Lung (tissue), 12 donors: Measurements from ENCODE around the gene TMEM132C. TPM values are rescaled to one million over a fixed set of nuclear protein-coding genes. Genes with fewer than 3 reads are reported as not detected.
"Not testable (repeated sequence)": the region's sequence is repeated elsewhere in the genome, so short reads cannot be mapped to it uniquely, and the experiment has no call there.

ENCODE experiments used
- ATAC-seq: fragments of 200-7000 bp; cut with Tn5 transposase; one replicate; pipeline ENCODE4 v1.9.1; 2020; ENCODE audit warnings: moderate number of reproducible peaks; ENCODE audit not compliant: insufficient read depth, low FRiP score
- DNase-seq, 3 donors: peaks; one replicate each; pipeline ENCODE4 v3.0.0-alpha.2; 2013 to 2017
- H3K27ac ChIP-seq, 2 donors: one replicate each; pipeline ENCODE4 v1.5.1; 2013; ENCODE audit warnings: mild to moderate bottlenecking in 2 of 2, moderate library complexity in 2 of 2, control low read depth in 1 of 2, inconsistent platforms in 1 of 2, low read depth in 1 of 2, low read length in 1 of 2
- H3K27me3 ChIP-seq, 3 donors: one replicate each; pipeline ENCODE4 v1.5.1; 2013; ENCODE audit warnings: low read length in 2 of 3; ENCODE audit not compliant: control insufficient read depth in 3 of 3, insufficient read depth in 3 of 3
- H3K36me3 ChIP-seq, 4 donors: one replicate each; pipeline ENCODE4 v1.5.1; 2013; ENCODE audit warnings: low read length in 4 of 4, mild to moderate bottlenecking in 1 of 4, moderate library complexity in 1 of 4; ENCODE audit not compliant: control insufficient read depth in 4 of 4, insufficient read depth in 4 of 4
- H3K4me1 ChIP-seq, 5 donors: one replicate each; pipeline ENCODE4 v1.5.1; 2013; ENCODE audit warnings: low read length in 5 of 5, mild to moderate bottlenecking in 2 of 5, moderate library complexity in 1 of 5; ENCODE audit not compliant: control insufficient read depth in 5 of 5, insufficient read depth in 5 of 5
- H3K4me3 ChIP-seq: one replicate; pipeline ENCODE4 v1.5.1; 2013; ENCODE audit warnings: mild to moderate bottlenecking, control low read depth, moderate library complexity
- H3K9ac ChIP-seq, 2 donors: one replicate each; pipeline ENCODE4 v1.5.1; 2013; ENCODE audit warnings: low read length in 2 of 2, control low read depth in 1 of 2; ENCODE audit not compliant: insufficient read depth in 1 of 2
- H3K9me3 ChIP-seq, 4 donors: one replicate each; pipeline ENCODE4 v1.5.1; 2013; ENCODE audit warnings: low read length in 3 of 4, mild to moderate bottlenecking in 1 of 4, moderate library complexity in 1 of 4; ENCODE audit not compliant: control insufficient read depth in 4 of 4, insufficient read depth in 3 of 4
- WGBS, 2 donors: extraction: QIAGEN DNeasy Blood & Tissue Kit; methylation state at CpG; one replicate each; pipeline ENCODE4 v1.1.7; 2013; 5-methylcytosine and 5-hydroxymethylcytosine counted together
- polyA plus RNA-seq, 2 donors: library from polyadenylated mRNA; stranded (reverse); fragments of 200-250 nt; gene quantifications; one replicate each; pipeline ENCODE4 v1.2.1, GENCODE V29; 2013
- total RNA-seq, 2 donors: library from RNA; depleted of rRNA in 1 of 2; stranded (reverse); fragments of >200 nt in 1 of 2; gene quantifications; one replicate each; pipeline ENCODE4 v1.2.1, GENCODE V29; 2014 to 2021
- TF ChIP-seq, protein P1 (sequence below): IDR thresholded peaks from 2 replicates; pipeline ENCODE4 v1.5.1; 2012; ENCODE audit warnings: mild to moderate bottlenecking; ENCODE audit errors: control extremely low read depth, extremely low read depth
- donor health status: control.
- donor health status: control.
- donor health status: Bipolar disorder and iron deficiency.
- donor health status: healthy.
- donor health status: DM: yes; HTN: yes; CAD: no.

The TMEM132C gene
- total and polyA plus RNA-seq, 4 donors, result 0.35 to 16.5 (median 0.77) TPM

DNA sequence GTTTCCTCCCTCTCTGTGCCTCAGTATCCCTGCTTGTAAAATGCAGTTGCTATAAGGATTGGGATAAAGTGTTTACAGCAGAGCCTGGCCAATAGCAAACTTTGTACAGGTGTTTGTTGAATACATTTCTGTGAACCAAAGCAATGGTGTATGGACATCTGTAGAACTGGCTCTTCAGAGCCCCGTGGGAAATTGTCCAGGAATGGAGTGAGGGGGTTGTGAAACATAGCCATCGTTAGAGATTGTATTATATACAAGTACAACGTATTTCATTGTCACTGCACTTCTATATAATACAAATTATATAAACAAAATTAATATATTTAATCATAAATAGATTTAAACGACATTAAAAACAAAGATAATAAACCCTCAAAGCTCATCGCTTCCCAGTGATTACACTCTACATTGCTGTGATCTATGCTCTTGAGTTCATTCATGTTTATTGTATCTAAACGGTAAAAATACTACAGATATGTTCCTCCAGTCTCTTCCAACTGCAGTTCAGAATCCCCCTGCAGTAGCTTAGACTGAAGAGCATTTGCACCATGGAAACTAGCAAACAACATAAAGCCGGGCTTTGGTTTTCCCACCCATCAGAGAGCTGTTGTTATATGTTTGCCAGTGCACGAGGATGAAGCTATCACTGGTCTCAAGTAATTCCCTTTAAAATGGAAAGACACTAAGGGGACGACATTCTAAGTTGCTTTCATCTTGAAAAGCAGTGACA, 216.7 kb downstream of the TMEM132C start:
- Histone ChIP-seq H3K4me1 (peaks cover 0 to 19% (median 11%) of the 10 kb centered on the region in 5 donors), H3K27ac (no peak overlapping the region), H3K9ac (no peak overlapping the region), H3K4me3 (no peak overlapping the region), H3K9me3 (peaks cover 0 to 7% (median 0%) of the 10 kb centered on the region in 4 donors), H3K36me3 (no peaks in the 10 kb centered on the region), H3K27me3 (no peaks in the 10 kb centered on the region)
- WGBS, 2 donors, result 70 to 79% methylated on average over 9 of the region's 9 CpGs
- TF ChIP-seq, protein P1, sequence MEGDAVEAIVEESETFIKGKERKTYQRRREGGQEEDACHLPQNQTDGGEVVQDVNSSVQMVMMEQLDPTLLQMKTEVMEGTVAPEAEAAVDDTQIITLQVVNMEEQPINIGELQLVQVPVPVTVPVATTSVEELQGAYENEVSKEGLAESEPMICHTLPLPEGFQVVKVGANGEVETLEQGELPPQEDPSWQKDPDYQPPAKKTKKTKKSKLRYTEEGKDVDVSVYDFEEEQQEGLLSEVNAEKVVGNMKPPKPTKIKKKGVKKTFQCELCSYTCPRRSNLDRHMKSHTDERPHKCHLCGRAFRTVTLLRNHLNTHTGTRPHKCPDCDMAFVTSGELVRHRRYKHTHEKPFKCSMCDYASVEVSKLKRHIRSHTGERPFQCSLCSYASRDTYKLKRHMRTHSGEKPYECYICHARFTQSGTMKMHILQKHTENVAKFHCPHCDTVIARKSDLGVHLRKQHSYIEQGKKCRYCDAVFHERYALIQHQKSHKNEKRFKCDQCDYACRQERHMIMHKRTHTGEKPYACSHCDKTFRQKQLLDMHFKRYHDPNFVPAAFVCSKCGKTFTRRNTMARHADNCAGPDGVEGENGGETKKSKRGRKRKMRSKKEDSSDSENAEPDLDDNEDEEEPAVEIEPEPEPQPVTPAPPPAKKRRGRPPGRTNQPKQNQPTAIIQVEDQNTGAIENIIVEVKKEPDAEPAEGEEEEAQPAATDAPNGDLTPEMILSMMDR, result no peak
- ATAC-seq (no peak), DNase-seq (peak; percentile 37 to 70 (median 55))

DNA sequence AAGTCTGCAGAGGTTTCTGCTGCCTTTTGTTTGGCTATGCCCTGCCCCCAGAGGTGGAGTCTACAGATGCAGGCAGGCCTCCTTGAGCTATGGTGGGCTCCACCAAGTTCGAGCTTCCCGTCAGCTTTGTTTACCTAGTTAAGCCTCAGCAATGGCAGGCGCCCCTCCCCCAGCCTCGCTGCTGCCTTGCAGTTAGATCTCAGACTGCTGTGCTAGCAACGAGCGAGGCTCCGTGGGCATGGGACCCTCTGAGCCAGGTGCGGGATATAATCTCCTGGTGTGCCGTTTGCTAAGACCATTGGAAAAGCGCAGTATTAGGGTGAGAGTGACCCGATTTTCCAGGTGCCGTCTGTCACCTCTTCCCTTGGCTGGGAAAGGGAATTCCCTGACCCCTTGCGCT, 230.4 kb downstream of the TMEM132C start:
- H3K4me3 ChIP-seq, H3K9me3 ChIP-seq, H3K27me3 ChIP-seq, ATAC-seq, H3K4me1 ChIP-seq, H3K36me3 ChIP-seq, H3K27ac ChIP-seq, DNase-seq, H3K9ac ChIP-seq: not testable (repeated sequence)
- 89 to 96% methylated on average over 13 of the region's 13 CpGs for WGBS, 2 donors

DNA sequence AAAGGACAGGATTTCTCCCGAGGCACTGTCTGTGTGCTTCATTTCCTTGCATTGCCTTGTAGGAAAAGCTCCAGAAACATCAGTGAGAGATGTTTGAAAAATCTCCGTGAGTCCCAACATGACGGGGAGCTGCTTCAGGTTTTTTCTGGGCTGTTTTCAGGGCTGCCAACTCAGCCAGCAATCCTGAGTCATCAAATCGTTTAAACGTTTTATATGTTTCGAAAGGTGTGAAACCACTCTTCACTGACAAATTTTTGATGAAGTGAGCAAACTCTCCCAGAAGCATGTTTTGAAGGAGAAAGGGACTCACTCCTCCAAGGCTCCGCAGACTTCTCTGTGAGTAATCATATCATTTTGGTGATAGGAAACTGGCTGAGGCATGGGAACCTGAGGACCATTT, 240.5 kb downstream of the TMEM132C start:
- peaks cover 0 to 15% (median 4%) of the 10 kb centered on the region in 4 donors for H3K9me3 ChIP-seq
- DNase-seq (no peak), ATAC-seq (no peak)
- no peaks in the 10 kb centered on the region for H3K27me3 ChIP-seq
- TF ChIP-seq, protein P1, result no peak
- H3K4me3 ChIP-seq, result no peak overlapping the region
- H3K4me1 ChIP-seq, result no peaks in the 10 kb centered on the region
- peaks cover 0 to 15% (median 0%) of the 10 kb centered on the region in 4 donors for H3K36me3 ChIP-seq
- 74 to 85% methylated on average over 7 of the region's 7 CpGs for WGBS, 2 donors
- no peak overlapping the region for H3K9ac ChIP-seq
- no peak overlapping the region for H3K27ac ChIP-seq

DNA sequence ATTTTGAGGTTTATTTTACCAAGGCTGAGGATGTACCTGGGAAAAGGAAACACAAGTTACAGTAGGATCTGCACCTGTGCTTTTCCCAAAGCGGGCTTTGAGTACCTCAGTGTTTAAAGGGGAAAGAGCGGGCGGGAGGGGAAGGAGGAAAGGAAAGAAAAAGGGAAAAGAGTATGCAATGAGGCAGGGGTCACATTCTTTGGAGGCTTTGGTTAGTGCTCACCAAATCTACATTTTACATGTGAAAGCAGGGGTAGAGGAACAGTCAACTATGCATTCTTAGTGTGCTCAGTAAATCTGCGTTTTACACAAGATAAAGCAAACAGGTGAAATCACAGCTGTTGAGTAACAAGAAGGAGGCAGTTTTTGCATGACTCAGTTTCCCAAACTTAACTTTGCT, 242.2 kb downstream of the TMEM132C start:
- TF ChIP-seq, protein P1, result no peak
- no peaks in the 10 kb centered on the region for H3K4me1 ChIP-seq
- H3K27ac ChIP-seq, result no peak overlapping the region
- no peak overlapping the region for H3K9ac ChIP-seq
- no peak overlapping the region for H3K4me3 ChIP-seq
- DNase-seq, result no peak
- no peaks in the 10 kb centered on the region for H3K27me3 ChIP-seq
- H3K36me3 ChIP-seq, result peaks cover 0 to 9% (median 0%) of the 10 kb centered on the region in 4 donors
- ATAC-seq, result no peak
- WGBS, 2 donors, result 91 to 92% methylated on average over 4 of the region's 4 CpGs
- H3K9me3 ChIP-seq, result peaks cover 0 to 14% (median 2%) of the 10 kb centered on the region in 4 donors
